Subcutaneous adipose tissue (tissue), 4 donors: ENCODE results near the gene HSPE1. TPM values are rescaled to one million over a fixed set of nuclear protein-coding genes. Genes with fewer than 3 reads are reported as not detected.

Source experiments
- CTCF ChIP-seq: fragments of 450-650 bp; IDR thresholded peaks from one replicate; pipeline ENCODE4 v1.5.1; 2016; ENCODE audit warnings: low read depth, mild to moderate bottlenecking, control low read depth, antibody characterized with exemption, moderate library complexity
- total RNA-seq, 4 donors: library from RNA; depleted of rRNA; stranded (reverse); fragments of >200 nt; gene quantifications; one replicate each; pipeline ENCODE4 v1.1.0, GENCODE V29; 2016

Gene HSPE1
- total RNA-seq, 4 donors from 2014 or later = 36.4 to 284 (median 51.7) TPM

GRCh38 chr2:197515739-197516392 lies 15.7 kb downstream of the HSPE1 start, which contains the start of gene MOB4:
Gene MOB4 (plus strand): TSS chr2:197516066. CDS start chr2:197516087, 21 bp downstream.
- no peak for TF ChIP-seq CTCF

GRCh38 chr2:197516393-197516761 lies 16.2 kb downstream of the HSPE1 start:
- TF ChIP-seq CTCF = no peak

GRCh38 chr2:197517150-197517549 lies 17.0 kb downstream of the HSPE1 start:
- TF ChIP-seq CTCF = no peak

- TF ChIP-seq CTCF = no peak
Observed at GRCh38 chr2:197538412-197538811, 38.2 kb downstream of the HSPE1 start.

- TF ChIP-seq CTCF = no peak
Observed at GRCh38 chr2:197539734-197540133, 39.6 kb downstream of the HSPE1 start.

GRCh38 chr2:197543206-197543605 lies 43.0 kb downstream of the HSPE1 start:
- TF ChIP-seq CTCF = no peak

GRCh38 chr2:197547163-197547900 lies 47.2 kb downstream of the HSPE1 start:
- no peak for TF ChIP-seq CTCF
